GM18909 (cell line): ENCODE results near the gene ITGB2.

Source experiments
- ATAC-seq: cut with Tn5 transposase; IDR thresholded peaks from one replicate; pipeline ENCODE4 v1.9.1; 2021; ENCODE audit warnings: mild to moderate bottlenecking; ENCODE audit not compliant: unreplicated experiment, poor library complexity

The ITGB2 gene

GRCh38 chr21:44854664-44855446 is 65.8 kb downstream of the ITGB2 start:
- no peak for ATAC-seq

- no peak for ATAC-seq
Observed at GRCh38 chr21:44854391-44854663, 66.4 kb downstream of the ITGB2 start.

- ATAC-seq: no peak
Observed at GRCh38 chr21:44853601-44854390, 66.9 kb downstream of the ITGB2 start.

- no peak for ATAC-seq
Observed at GRCh38 chr21:44850905-44851657, 69.6 kb downstream of the ITGB2 start.

- ATAC-seq: no peak
Observed at GRCh38 chr21:44850208-44850800, 70.4 kb downstream of the ITGB2 start.

- no peak for ATAC-seq
Observed at GRCh38 chr21:44849616-44850130, 71.0 kb downstream of the ITGB2 start.

- no peak for ATAC-seq
Observed at GRCh38 chr21:44848821-44849521, 71.7 kb downstream of the ITGB2 start.

GRCh38 chr21:44847261-44848056 is 73.2 kb downstream of the ITGB2 start:
- no peak for ATAC-seq

- no peak for ATAC-seq
Observed at GRCh38 chr21:44846485-44847260, 74.0 kb downstream of the ITGB2 start.

GRCh38 chr21:44846224-44846484 is 74.5 kb downstream of the ITGB2 start:
- ATAC-seq: no peak

- ATAC-seq: no peak
Observed at GRCh38 chr21:44845418-44846223, 75.1 kb downstream of the ITGB2 start.

GRCh38 chr21:44844256-44844655 is 76.4 kb downstream of the ITGB2 start:
- ATAC-seq: no peak

- ATAC-seq: no peak
Observed at GRCh38 chr21:44842721-44843445, 77.8 kb downstream of the ITGB2 start.

GRCh38 chr21:44842087-44842486 is 78.6 kb downstream of the ITGB2 start:
- ATAC-seq: no peak

- ATAC-seq: no peak
Observed at GRCh38 chr21:44840771-44841170, 79.9 kb downstream of the ITGB2 start.

GRCh38 chr21:44838951-44839350 is 81.7 kb downstream of the ITGB2 start:
- no peak for ATAC-seq
